ENCODE data around the gene PIGW. TPM values are rescaled to one million over a fixed set of nuclear protein-coding genes. Genes with fewer than 3 reads are reported as not detected.

The PIGW gene
- total and polyA plus RNA-seq, 2 of the 8 experiments (the other 6 are each of a cell fraction or from before 2014, with no cell fraction given) = 12.1 to 28.9 TPM

GRCh38 chr17:36534840-36535668 lies at the start of gene PIGW, which contains the start of gene MYO19 (continued):
- peak in 1 of 2 experiments; percentile 83; a peak in 3 of 4 replicates for TF ChIP-seq SIN3A (conservative IDR thresholded peaks at IDR 0.05 in 1 of 2, IDR thresholded peaks at IDR 0.05 in 1 of 2; ENCODE audit: low read depth in 1 of 2, low read length in 2 of 2)
- TF ChIP-seq RXRA (IDR thresholded peaks at IDR 0.05; ENCODE audit: insufficient read depth, low read depth, low read length) = no peak
- TF ChIP-seq TCF12 (IDR thresholded peaks at IDR 0.05; ENCODE audit: low read depth, low read length) = 0 out of 2 replicates have a peak, but pooled peaks have one; percentile 28
- TF ChIP-seq NANOG (IDR thresholded peaks at IDR 0.05; ENCODE audit: insufficient read depth, low read depth, low read length, poor library complexity, severe bottlenecking) = no peak
- no peak for TF ChIP-seq POU5F1 (IDR thresholded peaks at IDR 0.05; ENCODE audit: low read depth, low read length)
- no peak for TF ChIP-seq ATF2 (IDR thresholded peaks at IDR 0.05; ENCODE audit: low read length)
- TF ChIP-seq GABPA (IDR thresholded peaks at IDR 0.05; ENCODE audit: borderline replicate concordance, insufficient read depth, low read length) = peak; percentile 89
- no peak for TF ChIP-seq CBX8 (IDR thresholded peaks at IDR 0.05; ENCODE audit: borderline replicate concordance, low read depth, low read length)
- peak; percentile 97 for TF ChIP-seq MAX (IDR thresholded peaks at IDR 0.05)
- no peak for TF ChIP-seq SUZ12 (IDR thresholded peaks at IDR 0.05; ENCODE audit: low read length)
- no peak for TF ChIP-seq MAFK (IDR thresholded peaks at IDR 0.05; ENCODE audit: low read depth, low read length)
- TF ChIP-seq ZNF274 (IDR thresholded peaks at IDR 0.05; ENCODE audit: borderline replicate concordance, extremely low read depth, low read length) = no peak
- TF ChIP-seq PHF8 (conservative IDR thresholded peaks at IDR 0.05; ENCODE audit: low read depth, low read length) = peak; percentile 85
- no peak for TF ChIP-seq JUN (IDR thresholded peaks at IDR 0.05; ENCODE audit: low read depth, low read length)
- TF ChIP-seq EGR1 (IDR thresholded peaks at IDR 0.05; ENCODE audit: borderline replicate concordance, low read depth, low read length) = peak; percentile 60; the same call in 1 of the 2 replicates
- no peak for TF ChIP-seq NRF1 (IDR thresholded peaks at IDR 0.05; ENCODE audit: low read depth, low read length)
- TF ChIP-seq ASH2L (IDR thresholded peaks at IDR 0.05; ENCODE audit: low read length) = no peak
- TF ChIP-seq SP4 (IDR thresholded peaks at IDR 0.05; ENCODE audit: low read length) = no peak
- peak; percentile 85 for TF ChIP-seq TAF1 (IDR thresholded peaks at IDR 0.05; ENCODE audit: low read depth, low read length)
- no peak for TF ChIP-seq RFX5 (IDR thresholded peaks at IDR 0.05; ENCODE audit: borderline replicate concordance, low read depth, low read length)
- no peak for TF ChIP-seq KDM5A (IDR thresholded peaks at IDR 0.05; ENCODE audit: low read length)
- TF ChIP-seq SIRT6 (IDR thresholded peaks at IDR 0.05; ENCODE audit: low read length) = no peak
- no peak for TF ChIP-seq KDM1A (IDR thresholded peaks at IDR 0.05; ENCODE audit: borderline replicate concordance, low read length)

Data from H1 (cell line).